Stimulated activated CD8-positive, alpha-beta memory T cell treated with anti-CD3 and anti-CD28 coated beads, Interleukin-12 subunit alpha, Interleukin-12 subunit beta, amount 100 ng/mL, for 24 hours (primary cell): ENCODE results near the gene KIAA1328.
"Not testable (repeated sequence)": the region's sequence is repeated elsewhere in the genome, so short reads cannot be mapped to it uniquely, and the experiment has no call there.

Source experiments
- DNase-seq: peaks from one replicate; pipeline ENCODE4 v3.0.0-alpha.2; 2020; ENCODE audit errors: extremely low read depth

Gene KIAA1328

DNA sequence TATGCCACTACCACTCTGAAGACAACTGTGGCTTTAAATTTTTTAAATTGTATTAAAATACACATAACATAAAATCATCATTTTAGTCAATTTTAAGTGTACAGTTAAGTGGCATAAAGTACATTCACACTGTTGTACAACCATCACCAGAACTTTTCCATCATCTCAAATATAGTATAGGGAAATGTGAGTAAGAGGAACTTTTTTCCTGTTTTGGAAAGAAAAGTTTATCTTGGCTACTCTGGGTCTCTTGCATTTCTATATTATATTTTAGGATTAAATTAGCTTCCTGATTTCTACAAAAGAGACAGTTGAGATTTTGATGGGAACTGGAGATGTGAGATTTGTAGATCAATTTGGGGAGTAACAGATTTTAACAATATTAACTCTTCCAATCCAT lies 3.4 kb upstream of the KIAA1328 start:
- no peak for DNase-seq

DNA sequence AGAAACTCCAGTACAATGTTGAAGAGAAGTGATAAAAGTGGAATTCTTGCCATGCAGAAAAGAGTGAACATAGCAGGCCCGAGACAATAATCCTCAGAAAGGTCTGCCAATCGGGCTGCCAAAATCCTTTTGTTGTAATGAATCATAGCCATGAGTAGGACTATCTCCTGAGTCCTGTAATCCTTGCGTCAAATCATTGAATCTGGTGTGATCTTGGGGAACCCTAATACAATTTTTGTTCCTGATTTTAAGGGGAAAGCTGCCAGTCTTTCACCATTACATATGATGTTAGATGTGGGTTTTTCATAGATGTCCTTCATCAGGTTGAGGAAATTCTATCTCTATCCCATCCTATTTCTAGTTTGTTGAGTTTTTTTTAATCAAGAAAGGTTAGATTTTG lies 2.4 kb upstream of the KIAA1328 start:
- no peak for DNase-seq

DNA sequence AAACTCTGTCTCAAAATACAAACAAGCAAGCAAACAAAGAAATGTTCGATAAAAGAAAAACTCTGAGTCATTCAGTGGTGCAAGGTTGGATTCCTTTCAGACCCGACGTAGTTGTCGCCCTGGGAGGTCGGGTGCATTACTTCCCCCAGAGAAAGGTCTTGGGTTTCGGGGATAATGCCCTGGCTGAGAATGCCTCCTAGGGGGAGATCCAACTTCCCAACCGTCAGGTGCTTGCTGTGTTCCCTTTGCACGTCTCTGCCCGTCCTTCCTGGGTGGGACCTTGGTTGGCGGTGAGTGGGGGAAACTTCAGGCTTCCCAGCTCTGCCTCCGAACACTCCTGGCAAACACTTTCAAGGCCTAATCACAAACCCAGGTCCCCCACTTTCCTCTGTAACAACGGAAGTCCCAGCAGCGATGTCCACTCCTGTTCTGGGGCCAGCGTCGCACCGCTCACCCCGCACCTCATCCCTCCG lies 734 bp upstream of the KIAA1328 start:
- DNase-seq: no peak

DNA sequence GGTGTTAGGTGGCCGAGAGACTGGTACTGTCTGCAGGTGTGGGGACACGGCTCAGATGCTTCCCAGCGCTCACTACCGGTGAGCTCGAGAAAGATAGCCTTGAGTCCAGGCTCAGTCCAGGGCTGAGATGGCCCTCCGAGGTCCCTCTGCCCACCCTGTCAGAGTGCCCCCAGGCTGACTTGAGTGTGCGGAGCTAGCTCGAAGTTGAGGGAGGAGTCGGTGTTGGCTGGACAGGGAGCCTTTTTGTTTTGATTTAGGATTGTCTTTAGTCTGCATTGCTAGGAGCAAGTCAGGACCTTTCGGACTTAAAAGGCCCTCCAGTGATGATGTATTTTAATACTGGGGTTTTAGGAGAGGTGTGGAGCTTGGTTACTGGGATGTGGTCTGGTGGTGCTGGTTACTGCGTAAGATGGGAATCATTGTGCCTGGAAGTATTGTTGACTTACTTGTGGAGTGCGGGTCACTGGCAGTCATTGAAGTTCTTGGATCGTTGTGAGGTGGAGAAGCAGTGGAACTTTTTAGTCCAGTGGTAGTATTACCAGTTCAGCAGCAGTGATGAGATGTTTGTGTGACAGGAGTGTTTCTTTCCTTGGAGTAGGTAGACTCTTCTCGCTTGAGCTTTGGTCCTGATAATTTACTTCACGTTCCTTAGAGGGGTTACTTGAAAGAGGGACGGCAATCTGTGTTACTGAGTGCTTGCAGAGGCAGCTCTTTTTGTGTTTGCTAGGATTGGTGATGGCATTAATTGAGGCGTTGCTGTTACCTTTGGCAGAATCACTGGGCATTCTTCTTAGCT lies 633 bp downstream of the KIAA1328 start:
- DNase-seq: no peak

DNA sequence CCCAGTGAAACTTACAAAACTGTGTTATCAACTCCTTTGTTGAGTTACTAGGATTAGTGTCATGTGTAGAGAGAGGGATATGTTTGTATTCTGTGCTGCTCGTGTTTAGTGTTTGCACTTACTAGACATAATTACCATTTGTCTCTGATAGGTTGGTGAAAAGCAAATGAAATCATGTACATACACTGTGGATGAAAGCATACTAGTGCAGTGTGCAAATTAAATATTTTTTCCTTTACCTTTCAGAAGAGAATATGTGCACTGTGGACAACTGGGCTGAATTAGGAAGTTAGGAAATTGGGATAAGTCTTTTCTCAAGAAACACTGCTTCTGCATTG lies 1.2 kb downstream of the KIAA1328 start:
- no peak for DNase-seq

DNA sequence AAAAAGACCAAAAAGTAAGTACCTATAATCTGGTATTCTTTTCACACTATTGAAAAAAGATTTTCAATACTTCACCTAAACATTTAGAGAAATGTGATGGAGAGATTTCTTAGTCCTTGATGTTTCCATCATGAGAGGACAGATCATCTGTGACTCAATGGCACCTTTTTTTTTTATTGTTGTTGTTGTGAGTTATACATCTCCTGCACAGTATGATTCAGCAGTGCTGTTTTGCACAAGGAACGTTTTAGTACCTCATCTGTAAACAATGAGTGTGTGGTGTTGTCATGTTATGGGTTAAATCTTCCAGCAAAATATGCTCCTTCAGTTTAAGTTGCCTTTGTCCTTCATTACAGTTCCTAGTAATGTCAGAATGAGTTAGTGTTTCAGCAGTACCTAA lies 2.2 kb downstream of the KIAA1328 start:
- no peak for DNase-seq

DNA sequence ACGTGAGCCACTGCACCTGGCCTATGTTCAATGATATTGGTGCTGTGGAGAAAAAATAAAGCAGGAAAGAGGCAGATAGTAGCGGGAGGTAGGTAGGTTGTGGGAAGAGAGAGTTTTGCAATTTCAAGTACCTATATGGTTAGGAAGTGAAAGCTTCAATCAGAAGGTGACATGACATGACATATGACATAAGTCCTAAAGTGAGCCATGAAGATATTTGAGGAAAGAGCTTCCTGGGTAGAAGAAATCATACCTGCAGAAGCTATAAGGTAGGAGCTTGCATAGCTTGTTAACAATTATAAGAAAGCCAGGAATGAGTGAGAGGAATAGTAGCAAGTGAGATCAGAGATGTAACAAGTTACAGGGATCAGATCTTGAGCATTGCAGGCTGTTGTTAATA lies 4.2 kb downstream of the KIAA1328 start:
- no peak for DNase-seq

DNA sequence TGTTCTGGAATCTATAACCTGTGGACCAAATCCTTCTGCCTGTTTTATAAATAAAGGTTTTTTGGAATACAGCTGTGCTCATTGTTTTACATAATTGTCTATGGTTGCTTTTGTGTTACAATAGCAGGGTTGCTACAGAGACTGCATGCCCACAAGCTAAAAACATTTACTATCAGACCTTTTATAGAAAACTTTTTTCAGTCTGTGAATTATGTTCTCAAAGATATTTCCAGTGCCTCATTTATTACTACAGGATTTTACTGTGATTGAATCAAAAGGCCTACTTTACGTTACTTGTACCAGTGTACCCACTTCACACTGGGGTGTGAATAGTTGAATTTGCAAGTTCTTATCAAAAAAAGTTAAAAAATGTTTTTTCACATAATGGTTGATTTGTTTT lies 7.0 kb downstream of the KIAA1328 start:
- DNase-seq: no peak

DNA sequence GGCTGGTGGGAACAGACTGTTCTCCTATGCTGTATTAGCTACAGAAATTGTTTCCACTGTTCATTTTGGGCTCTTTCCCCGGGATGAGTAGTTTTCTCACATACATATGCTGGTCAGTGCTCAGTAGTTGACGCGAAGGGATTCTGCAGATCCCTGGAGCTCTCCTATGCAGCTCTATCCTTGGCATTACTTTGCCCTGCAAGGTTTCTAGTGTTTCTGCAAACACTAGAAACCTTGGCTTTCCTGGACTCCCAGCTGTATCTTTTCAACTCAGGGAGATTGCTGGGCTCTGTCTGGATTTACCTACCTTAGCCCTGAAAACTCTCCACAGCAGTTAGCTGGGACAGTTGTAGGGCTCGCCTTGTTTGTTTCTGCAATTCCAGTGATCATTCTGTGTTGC lies 10.9 kb downstream of the KIAA1328 start:
- no peak for DNase-seq

DNA sequence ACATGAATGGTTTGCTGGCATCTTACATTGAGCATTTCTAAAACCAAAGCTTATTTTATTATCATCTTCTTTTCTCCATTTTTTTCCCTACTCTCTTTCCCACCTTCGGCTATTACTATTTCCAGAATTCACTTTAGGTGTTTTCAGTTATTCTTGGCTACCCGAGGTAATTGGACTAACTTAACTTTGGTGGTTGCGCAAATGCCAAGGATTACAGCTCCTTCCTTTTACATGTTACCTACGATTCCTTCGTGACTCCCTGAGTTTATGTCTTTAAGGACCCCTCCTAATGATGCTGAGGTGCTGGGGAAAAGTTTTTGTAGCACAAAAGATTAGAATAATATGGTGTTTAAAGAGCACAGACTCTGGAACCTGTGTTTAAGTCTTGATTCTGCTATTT lies 14.3 kb downstream of the KIAA1328 start:
- DNase-seq: no peak

DNA sequence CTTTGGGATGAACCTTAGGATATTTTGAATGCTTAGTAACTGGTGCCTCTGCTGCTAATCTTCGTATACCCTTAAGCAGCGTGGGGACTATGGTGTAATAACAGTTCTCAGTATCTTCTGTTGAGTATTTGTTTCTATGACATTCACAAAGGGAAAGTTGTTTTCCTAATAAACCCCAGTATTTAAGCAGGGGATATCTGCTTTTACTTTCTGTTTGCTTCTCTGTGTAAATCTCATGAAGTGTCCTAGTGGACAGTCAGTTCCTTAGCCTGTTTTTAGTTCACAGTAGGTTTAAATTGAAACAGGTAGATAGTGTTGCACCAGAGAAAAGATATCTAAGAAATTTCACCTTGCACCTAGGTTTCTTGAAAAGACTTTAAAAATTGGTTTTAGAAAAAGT lies 14.9 kb downstream of the KIAA1328 start:
- DNase-seq: no peak

DNA sequence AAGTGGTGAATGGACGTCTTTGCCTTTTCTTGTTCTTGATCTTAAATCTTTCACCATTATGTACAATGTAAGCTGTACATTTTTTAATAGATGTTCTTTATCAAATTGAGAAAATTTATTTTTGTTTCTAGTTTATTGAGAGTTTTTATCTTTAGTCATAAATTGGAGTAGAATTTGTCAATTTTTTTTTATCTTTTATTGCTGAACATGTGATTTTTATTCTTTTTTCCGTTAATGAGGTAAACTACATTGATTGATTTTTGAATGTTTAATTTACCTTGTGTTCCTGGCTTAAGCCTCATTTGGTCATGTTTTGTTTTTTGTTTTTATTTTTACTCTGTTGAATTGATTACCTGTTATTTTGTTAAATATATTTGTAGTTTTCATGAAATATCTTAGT lies 19.7 kb downstream of the KIAA1328 start:
- DNase-seq: no peak

DNA sequence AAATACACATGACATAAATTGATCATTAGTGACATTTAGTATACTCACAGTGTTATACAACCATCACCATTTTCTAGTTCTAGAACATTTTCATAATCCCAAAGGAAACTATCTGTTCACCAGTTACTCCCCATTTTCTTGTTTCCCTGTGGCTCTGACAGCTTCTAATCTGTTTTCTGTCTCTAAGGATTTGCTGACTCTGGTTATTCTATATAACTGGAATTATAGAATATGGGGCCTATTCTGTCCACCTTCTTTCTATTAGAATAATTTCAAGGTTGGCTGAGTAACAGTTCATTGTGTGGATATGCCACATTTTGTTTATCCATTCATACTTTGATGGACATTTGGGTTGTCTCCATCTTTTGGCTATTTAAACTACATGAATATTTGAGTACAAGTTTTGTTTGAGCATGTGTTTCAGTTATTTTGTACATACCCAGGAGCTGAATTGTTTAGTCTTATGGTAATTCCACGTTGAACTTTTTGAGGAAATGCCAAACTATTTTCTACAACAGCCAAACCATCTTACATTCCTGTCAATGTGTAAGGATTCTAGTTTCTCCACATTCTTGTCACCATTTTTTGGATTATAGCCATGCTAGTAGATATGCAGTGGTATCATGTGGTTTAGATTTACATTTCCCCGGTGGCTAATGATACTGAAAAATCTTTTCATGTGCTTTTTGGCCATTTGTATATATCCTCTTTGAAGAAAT lies 20.5 kb downstream of the KIAA1328 start:
- no peak for DNase-seq

DNA sequence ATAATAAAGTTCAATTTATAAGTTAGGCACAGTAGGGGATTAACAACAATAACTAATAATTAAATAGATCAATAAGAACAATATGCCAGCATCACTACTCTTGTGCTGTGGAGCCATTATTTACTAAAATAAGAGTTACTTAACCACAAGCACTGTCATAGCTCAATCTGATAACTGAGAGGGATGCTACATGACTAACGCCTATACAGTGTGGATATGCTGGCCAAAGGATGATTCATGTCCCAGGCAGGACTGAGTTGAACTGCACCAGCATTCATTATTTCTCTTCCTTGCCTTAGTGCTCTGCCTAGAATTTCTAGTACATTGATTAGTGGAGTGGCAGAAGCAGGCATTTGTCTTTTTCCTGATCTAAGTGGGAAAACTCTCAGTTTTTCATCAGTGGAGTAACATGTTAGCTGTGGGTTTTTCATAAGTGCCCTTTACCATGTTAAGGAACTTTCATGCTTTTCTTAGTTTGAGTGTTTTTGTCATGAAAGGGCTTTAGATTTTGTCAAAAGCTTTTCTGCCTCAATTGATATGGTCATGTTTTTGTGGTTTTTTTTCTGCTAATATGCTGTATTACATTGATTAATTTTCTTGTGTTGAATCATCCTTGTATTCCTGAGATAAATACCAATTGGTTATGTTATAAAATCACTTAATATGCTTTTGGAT lies 21.7 kb downstream of the KIAA1328 start:
- no peak for DNase-seq

DNA sequence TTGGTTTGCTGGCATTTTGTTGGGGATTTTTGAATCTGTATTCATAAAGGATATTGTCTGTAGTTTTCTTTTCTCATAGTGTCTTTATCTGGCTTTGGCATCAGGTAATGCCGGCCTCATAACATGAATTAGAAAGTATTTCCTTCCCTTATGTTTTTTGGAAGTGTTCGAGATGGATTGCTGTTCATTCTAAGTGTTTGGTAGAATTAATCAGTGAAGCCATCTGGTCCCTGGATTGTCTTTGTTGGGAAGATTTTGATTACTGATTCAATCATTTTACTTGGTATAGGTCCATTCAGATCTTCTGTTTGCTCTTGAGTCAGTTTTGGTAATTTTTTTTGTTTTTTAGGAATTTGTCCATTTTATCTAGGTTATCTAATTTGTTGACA lies 22.3 kb downstream of the KIAA1328 start:
- no peak for DNase-seq

DNA sequence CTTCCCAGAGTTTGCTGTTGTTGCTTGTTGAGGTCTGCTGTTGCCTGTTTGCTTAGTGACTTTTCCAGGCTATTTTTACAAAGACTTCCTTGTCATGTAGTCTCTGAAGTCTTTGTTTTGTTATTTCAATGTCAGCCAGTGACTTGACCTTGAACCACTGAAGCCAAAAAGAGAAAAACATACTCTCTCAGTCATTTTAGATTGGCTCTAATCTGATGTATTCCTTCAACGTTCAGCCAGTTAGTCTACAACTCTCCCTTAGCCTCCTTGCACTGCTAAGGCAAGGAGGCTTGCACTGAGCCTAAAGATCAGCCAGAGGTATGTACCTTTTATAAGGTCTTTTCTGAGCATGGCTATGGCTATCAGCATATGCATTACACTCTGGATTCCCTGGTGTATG lies 27.9 kb downstream of the KIAA1328 start:
- DNase-seq: no peak

DNA sequence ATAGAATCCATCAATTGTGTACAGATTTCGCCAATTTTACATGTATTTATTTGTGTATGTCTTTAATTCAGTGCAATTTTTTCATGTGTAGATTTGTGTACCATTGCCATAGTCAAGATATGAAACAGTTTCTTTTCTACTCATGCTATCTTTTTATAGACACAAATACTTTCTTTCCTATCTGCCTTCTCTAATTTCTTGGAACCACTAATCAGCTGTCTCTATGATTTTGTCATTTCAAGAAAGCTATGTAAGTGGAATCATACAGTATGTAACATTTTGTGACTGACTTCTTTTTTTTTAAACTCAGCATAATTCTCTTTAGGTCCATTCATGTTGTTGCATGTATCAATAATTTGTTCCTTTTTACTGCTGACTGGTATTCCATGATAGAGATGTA lies 33.3 kb downstream of the KIAA1328 start:
- no peak for DNase-seq

DNA sequence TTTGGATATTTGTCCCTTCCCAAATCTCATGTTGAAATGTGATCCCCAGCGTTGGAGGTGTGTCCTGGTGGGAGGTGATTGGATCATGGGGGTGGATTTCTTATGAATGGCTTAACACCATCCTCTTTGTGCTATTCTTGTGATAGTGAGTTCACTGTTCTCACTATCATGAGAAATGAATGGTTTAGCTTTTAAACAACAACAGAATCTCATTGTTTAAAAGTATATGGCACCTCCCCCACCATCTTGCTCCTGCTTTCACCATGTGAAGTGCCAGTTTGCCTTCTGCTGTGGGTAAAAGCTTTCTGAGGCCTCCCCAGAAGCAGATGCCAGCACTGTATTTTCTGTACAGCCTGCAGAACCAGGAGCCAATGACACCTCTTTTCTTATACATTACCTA lies 38.1 kb downstream of the KIAA1328 start:
- no peak for DNase-seq

DNA sequence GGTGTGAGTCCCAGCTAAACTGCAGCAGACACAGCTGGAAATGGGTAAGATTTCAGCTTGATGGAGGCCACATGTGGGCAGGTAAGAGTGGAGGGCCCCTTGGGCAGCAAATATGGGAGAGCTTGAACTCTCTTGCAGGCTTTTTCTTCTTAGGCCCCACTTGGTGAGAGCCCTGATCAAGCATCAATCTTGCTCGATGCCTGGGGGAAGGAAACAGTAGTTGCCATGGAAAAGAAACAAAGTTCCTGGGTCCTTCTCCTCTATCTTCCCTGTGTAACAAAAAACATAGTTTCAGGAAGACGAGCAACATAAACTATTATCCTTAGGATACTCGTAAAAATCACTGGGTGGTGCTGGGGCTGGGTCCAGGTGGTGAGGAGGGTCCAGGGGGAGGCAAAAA lies 42.9 kb downstream of the KIAA1328 start:
- DNase-seq: no peak

DNA sequence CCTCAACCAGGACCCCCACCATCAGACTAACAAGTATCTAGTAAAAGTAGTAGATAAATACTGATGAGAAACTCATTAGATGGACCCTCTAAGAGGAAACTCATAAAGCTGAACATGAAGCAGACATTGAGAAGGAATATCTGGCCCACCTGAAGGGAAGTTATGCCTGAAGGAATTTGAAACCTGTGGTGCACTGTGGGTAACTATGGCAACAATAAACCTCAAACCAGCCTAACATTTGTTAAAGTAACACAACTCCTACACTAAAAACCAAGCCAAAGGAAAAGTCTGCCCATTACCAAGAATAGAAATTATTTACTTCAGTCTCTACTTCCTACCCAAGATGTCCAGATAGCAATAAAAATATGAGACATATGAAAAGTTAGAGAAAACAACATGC lies 43.4 kb downstream of the KIAA1328 start:
- DNase-seq: no peak

DNA sequence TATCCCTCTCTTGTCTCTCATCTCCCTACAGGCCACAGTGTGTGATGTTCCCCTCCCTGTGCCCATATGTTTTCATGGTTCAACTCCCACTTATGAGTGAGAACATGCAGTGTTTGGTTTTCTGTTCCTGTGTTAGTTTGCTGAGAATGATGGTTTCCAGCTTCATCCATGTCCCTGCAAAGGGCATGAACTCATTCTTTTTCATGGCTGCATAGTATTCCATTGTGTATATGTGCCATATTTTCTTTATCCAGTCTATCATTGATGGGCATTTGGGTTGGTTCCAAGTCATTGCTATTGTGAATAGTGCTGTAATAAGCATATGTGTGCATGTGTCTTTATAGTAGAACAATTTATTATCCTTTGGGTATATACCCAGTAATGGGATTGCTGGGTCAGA lies 44.9 kb downstream of the KIAA1328 start:
- DNase-seq: not testable (repeated sequence)

DNA sequence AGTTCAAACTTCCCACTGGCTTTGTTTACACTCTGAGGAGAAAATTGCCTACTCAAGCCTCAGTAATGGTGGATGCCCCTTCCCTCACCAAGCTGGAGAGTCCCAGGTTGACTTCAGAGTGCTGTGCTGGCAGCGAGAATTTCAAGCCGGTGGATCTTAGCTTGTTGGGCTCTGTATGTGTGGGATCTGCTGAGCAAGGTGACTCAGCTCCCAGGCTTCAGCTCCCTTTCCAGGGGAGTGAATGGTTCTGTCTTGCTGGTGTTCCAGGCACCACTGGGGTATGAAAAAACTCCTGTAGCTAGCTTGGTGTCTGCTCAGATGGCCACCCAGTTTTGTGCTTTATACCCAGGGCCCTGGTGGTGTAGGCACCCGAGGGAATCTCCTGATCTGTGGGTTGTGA lies 50.9 kb downstream of the KIAA1328 start:
- DNase-seq: not testable (repeated sequence)

DNA sequence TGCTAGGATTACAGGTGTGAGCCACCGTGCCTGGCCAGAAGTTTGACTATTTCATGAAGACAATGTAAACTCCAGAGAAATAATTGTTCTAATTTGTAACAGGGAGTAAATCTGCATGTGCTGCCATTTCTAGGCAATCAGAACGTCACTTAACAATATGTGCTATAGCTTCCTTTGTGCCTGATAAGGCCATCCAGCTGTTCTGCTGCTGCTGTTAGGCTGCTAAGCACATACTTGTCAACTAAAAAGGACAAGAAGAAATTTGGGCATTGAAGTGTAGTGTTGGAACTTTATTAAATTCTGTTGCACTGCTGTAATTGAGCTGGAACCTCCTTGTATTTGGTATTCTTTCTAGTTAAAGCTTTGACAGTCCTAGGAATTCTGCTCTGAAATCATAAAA lies 57.1 kb downstream of the KIAA1328 start:
- no peak for DNase-seq
